HepG2 (cell line): Measurements from ENCODE around the gene PNMA8C. TPM values are rescaled to one million over a fixed set of nuclear protein-coding genes. Genes with fewer than 3 reads are reported as not detected.

ENCODE experiments used
- ATAC-seq: fragments of 200-7000 bp; cut with Tn5 transposase; 3 replicates; pipeline ENCODE4 v1.9.1; 2020; ENCODE audit warnings: mild to moderate bottlenecking, moderate library complexity
- BruUV-seq: library from RNA; stranded (reverse); fragments of 400-500 nt; replicated peaks from 2 replicates; lab custom pipeline; 2021; lab: Mats Ljungman, UMichigan
- CTCF ChIA-PET: fragments of 300-600 bp; formaldehyde crosslinking; extraction: SDS; loops from one replicate; lab custom pipeline; 2021; ENCODE audit warnings: low total read pairs, inconsistent platforms, low intra/inter-chr PET ratio; lab: Yijun Ruan, JAX
- POLR2A ChIA-PET: fragments of 350-600 bp; sonication (Branson Sonifier 250); formaldehyde crosslinking; loops from one replicate; lab custom pipeline; 2020; ENCODE audit warnings: antibody characterized with exemption, inconsistent platforms; lab: Yijun Ruan, JAX
- DNase-seq: peaks from one replicate; pipeline ENCODE4 v3.0.0-alpha.2; 2015; ENCODE audit warnings: low spot score
- FAIRE-seq: peaks from 3 replicates; lab custom pipeline; 2011; peaks lifted over from hg19 to GRCh38; lab: Jason Lieb, UNC
- H2AFZ ChIP-seq: one replicate; pipeline ENCODE4 v1.6.1; 2011; ENCODE audit warnings: low read length, inconsistent platforms
- H3K27ac ChIP-seq: fragments of 300-600 bp; 3 replicates; pipeline ENCODE4 v1.8.0; 2011; ENCODE audit warnings: mixed run types, mild to moderate bottlenecking, mixed read lengths, low read length, inconsistent platforms; ENCODE audit not compliant: insufficient read depth; ENCODE audit errors: extremely low read length
- H3K27me3 ChIP-seq, 2 experiments: fragments of 200-600 bp in 1 of 2; 2 replicates in 1 of 2; 3 replicates in 1 of 2; pipeline versions ENCODE4 v1.6.0 to v1.8.0; 2011; ENCODE audit warnings: low read length in 2 of 2, mild to moderate bottlenecking in 2 of 2, moderate library complexity in 2 of 2, inconsistent platforms in 1 of 2; ENCODE audit not compliant: insufficient read depth in 2 of 2, control insufficient read depth in 1 of 2
- H3K36me3 ChIP-seq, 2 experiments: fragments of 200-600 bp in 1 of 2; replicated peaks in 1 of 2; 2 replicates in 1 of 2; 3 replicates in 1 of 2; pipeline versions ENCODE4 v1.5.1 to v1.8.0; 2011; ENCODE audit warnings: low read length in 2 of 2, inconsistent platforms in 1 of 2; ENCODE audit not compliant: insufficient read depth in 2 of 2, control insufficient read depth in 1 of 2
- H3K4me1 ChIP-seq: 2 replicates; pipeline ENCODE4 v1.5.1; 2012; ENCODE audit warnings: low read length, inconsistent platforms; ENCODE audit not compliant: insufficient read depth
- H3K4me2 ChIP-seq: 2 replicates; pipeline ENCODE4 v1.6.0; 2011; ENCODE audit warnings: low read depth, low read length, inconsistent platforms
- H3K4me3 ChIP-seq, 3 experiments: fragments of 200-600 bp in 1 of 3; sonication (generic), shearing (Covaris generic) in 1 of 3; replicated peaks in 1 of 3; 2 replicates each; pipeline ENCODE4 v1.5.1; 2011 to 2016; ENCODE audit warnings: low read length in 3 of 3, inconsistent platforms in 2 of 3, low read depth in 2 of 3, mild to moderate bottlenecking in 2 of 3, control low read depth in 1 of 3, mixed read lengths in 1 of 3; ENCODE audit not compliant: insufficient read depth in 1 of 3
- H3K79me2 ChIP-seq: one replicate; pipeline ENCODE4 v1.6.1; 2011; ENCODE audit warnings: low read length, inconsistent platforms; ENCODE audit not compliant: insufficient read depth
- H3K9ac ChIP-seq: 2 replicates; pipeline ENCODE4 v1.6.0; 2011; ENCODE audit warnings: mild to moderate bottlenecking, low read depth, low read length, inconsistent platforms; ENCODE audit not compliant: insufficient read depth
- H3K9me3 ChIP-seq: 2 replicates; pipeline ENCODE4 v1.5.1; 2012; ENCODE audit warnings: mild to moderate bottlenecking, low read length
- H4K20me1 ChIP-seq: 2 replicates; pipeline ENCODE4 v1.6.0; 2011; ENCODE audit warnings: inconsistent platforms, mild to moderate bottlenecking, low read length, moderate library complexity; ENCODE audit not compliant: insufficient read depth
- AGO2 ChIP-seq: fragments of 200-400 bp; formaldehyde crosslinking; optimal IDR thresholded peaks from 2 replicates; pipeline ENCODE3; 2017; ENCODE audit warnings: mild to moderate bottlenecking, low read depth, low read length, moderate library complexity
- CENPX ChIP-seq: sonication (generic); formaldehyde crosslinking; IDR thresholded peaks from 2 replicates; pipeline ENCODE4 v1.9.0; 2021; ENCODE audit warnings: mild to moderate bottlenecking, missing genetic modification reagents, moderate library complexity
- GABPA ChIP-seq, 2 experiments: IDR thresholded peaks; 2 replicates each; pipeline ENCODE4 v1.6.1; 2011 to 2016; ENCODE audit warnings: low read depth in 2 of 2, low read length in 1 of 2, missing biosample characterization in 1 of 2, missing genetic modification characterization in 1 of 2
- HDAC1 ChIP-seq: sonication (generic); formaldehyde crosslinking; IDR thresholded peaks from 2 replicates; pipeline ENCODE4 v1.5.1; 2020; ENCODE audit warnings: mild to moderate bottlenecking, missing genetic modification reagents
- MLXIP ChIP-seq: sonication (generic); formaldehyde crosslinking; IDR thresholded peaks from 2 replicates; pipeline ENCODE4 v1.9.0; 2021; ENCODE audit warnings: missing genetic modification reagents, borderline replicate concordance
- MZF1 ChIP-seq: sonication (generic); formaldehyde crosslinking; IDR thresholded peaks from 2 replicates; pipeline ENCODE4 v1.8.1; 2023; ENCODE audit warnings: mild to moderate bottlenecking, missing genetic modification reagents, borderline replicate concordance
- NFIC ChIP-seq: IDR thresholded peaks from 2 replicates; pipeline ENCODE4 v1.6.1; 2012; ENCODE audit warnings: mild to moderate bottlenecking, low read length, inconsistent platforms
- NFRKB ChIP-seq: fragments of 450-650 bp; IDR thresholded peaks from 2 replicates; pipeline ENCODE4 v1.6.1; 2017
- POLR2G ChIP-seq: fragments of 200-400 bp; formaldehyde crosslinking; IDR thresholded peaks from 2 replicates; pipeline ENCODE4 v1.6.1; 2018; ENCODE audit warnings: mild to moderate bottlenecking, low read depth, low read length, moderate library complexity
- RBM22 ChIP-seq: fragments of 200-400 bp; formaldehyde crosslinking; optimal IDR thresholded peaks from 2 replicates; pipeline ENCODE3; 2017; ENCODE audit warnings: mild to moderate bottlenecking, low read length, moderate library complexity
- WIZ ChIP-seq: sonication (generic); formaldehyde crosslinking; IDR thresholded peaks from 2 replicates; pipeline ENCODE4 v1.5.1; 2020; ENCODE audit warnings: mild to moderate bottlenecking, missing genetic modification reagents
- ZEB1 ChIP-seq: IDR thresholded peaks from 2 replicates; pipeline ENCODE4 v1.6.1; 2012; ENCODE audit warnings: mild to moderate bottlenecking, low read depth, inconsistent platforms; ENCODE audit not compliant: insufficient replicate concordance
- ZNF350 ChIP-seq: sonication (generic); formaldehyde crosslinking; IDR thresholded peaks from 2 replicates; pipeline ENCODE4 v1.4.0; 2020; ENCODE audit warnings: mild to moderate bottlenecking, low read depth, missing genetic modification reagents, borderline replicate concordance
- ZNF530 ChIP-seq: sonication (generic); formaldehyde crosslinking; IDR thresholded peaks from 2 replicates; pipeline ENCODE4 v1.5.0; 2020; ENCODE audit warnings: low read depth, mild to moderate bottlenecking, missing genetic modification reagents
- WGBS: methylation state at CpG from one replicate; pipeline ENCODE4 v1.1.6; 2017; ENCODE audit warnings: low lambda C conversion rate; 5-methylcytosine and 5-hydroxymethylcytosine counted together
- in situ Hi-C: cut with HindIII; loops from 2 replicates; pipeline ENCODE4 v1.10.0; 2017; ENCODE audit warnings: low pct_unique_long_range_greater_than_20kb; ENCODE audit not compliant: extremely low pct_ligation_motif_present
- intact Hi-C: fragments of 100-400 bp; cut with micrococcal nuclease; formaldehyde crosslinking; loops from one replicate; pipeline ENCODE4 v1.10.0; 2022; ENCODE audit not compliant: unreplicated experiment
- polyA plus RNA-seq, 8 experiments: library from polyadenylated mRNA; depleted of rRNA in 3 of 8; stranded (reverse) in 7 of 8; unstranded in 1 of 8; fragments of >200 nt; fragmentation: Illumina TruSeq in 4 of 8; extraction: Trizol in 4 of 8; gene quantifications; 2 replicates each; pipeline versions ENCODE4 v1.2.1 to v1.2.3, GENCODE V29; 2011 to 2016; ENCODE audit warnings: low read depth in 4 of 8, missing spikeins in 1 of 8, mixed read lengths in 1 of 8; ENCODE audit not compliant: insufficient read depth in 1 of 8
- total RNA-seq, 5 experiments: library from RNA; depleted of rRNA; stranded (reverse); fragments of >200 nt; fragmentation: Illumina TruSeq; extraction: Trizol; gene quantifications; 2 replicates each; pipeline ENCODE4 v1.2.3, GENCODE V29; 2016; ENCODE audit warnings: low read depth in 1 of 5

The PNMA8C gene
- total and polyA plus RNA-seq, 2 of the 13 experiments (the other 11 are each of a cell fraction or from before 2014, with no cell fraction given) = not detected

- no peak overlapping the region for H3K9ac ChIP-seq
- no peak for DNase-seq
- in situ Hi-C loops = loop anchor here (10.0 kb wide), 1 partner anchor 109 kb away; no protein-coding TSS in a partner anchor
- no peaks in the 10 kb centered on the region for H3K4me1 ChIP-seq
- H2AFZ ChIP-seq = no peak overlapping the region
- no peaks in the 10 kb centered on the region for H4K20me1 ChIP-seq
- no peaks in the 10 kb centered on the region for H3K79me2 ChIP-seq
- H3K36me3 ChIP-seq = peaks cover 7 to 20% of the 10 kb centered on the region in 2 experiments; a peak in 4 of 5 replicates
- H3K4me2 ChIP-seq = no peak overlapping the region
- ATAC-seq = no peak
- no peak for FAIRE-seq
- TF ChIP-seq AGO2 = peak; percentile 20
- peak; percentile 45 for TF ChIP-seq POLR2G
- no peak for TF ChIP-seq WIZ (CRISPR knock-in tag)
- ChIA-PET POLR2A (no interaction called here), CTCF (interaction anchor here (3.2 to 3.3 kb wide), 2 partner anchors 95 to 120 kb away, joined by 59 to 96 read pairs; no protein-coding TSS in a partner anchor)
- H3K9me3 ChIP-seq = no peaks in the 10 kb centered on the region
- no TSS peak for BruUV-seq
- no peaks in the 10 kb centered on the region for H3K27me3 ChIP-seq
- H3K4me3 ChIP-seq = no peak overlapping the region
- 85% methylated on average over 18 of the region's 21 CpGs for WGBS
- intact Hi-C loops = loop anchor here (2.0 kb wide), 1 partner anchor 93 kb away; no protein-coding TSS in a partner anchor
- H3K27ac ChIP-seq = no peak overlapping the region
These were observed 35.0 kb downstream of the PNMA8C start for GRCh38 chr19:46393456-46394401.

DNA sequence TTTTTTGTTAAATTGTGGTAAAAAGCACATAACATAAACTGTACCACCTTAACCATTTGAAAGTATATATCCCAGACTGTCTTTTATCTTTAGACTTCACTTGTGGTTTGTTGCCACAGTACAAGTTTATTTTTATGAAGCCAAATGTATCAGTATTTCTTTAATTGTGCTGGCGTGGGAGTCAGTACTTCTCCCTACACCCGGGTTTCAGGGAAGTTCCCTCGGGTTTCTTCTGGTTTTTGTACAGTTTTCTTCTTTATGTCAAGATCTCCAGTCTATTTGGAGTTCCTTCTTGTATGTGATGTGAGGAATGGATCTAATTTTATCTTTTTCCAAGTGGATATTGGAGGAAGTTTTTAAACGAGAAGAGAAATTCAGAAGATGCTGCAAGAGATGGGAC, 35.9 kb downstream of the PNMA8C start:
- Histone ChIP-seq H3K27ac (no peak overlapping the region), H3K4me2 (no peak overlapping the region), H3K4me3 (no peak overlapping the region), H3K27me3 (no peaks in the 10 kb centered on the region), H3K4me1 (no peaks in the 10 kb centered on the region), H2AFZ (no peak overlapping the region), H3K79me2 (no peaks in the 10 kb centered on the region), H3K9me3 (no peaks in the 10 kb centered on the region), H3K9ac (no peak overlapping the region), H4K20me1 (no peaks in the 10 kb centered on the region), H3K36me3 (peaks cover 10 to 28% of the 10 kb centered on the region in 2 experiments)
- TF ChIP-seq MLXIP (no peak), NFIC (no peak), CENPX (no peak), RBM22 (no peak), HDAC1 (CRISPR knock-in tag) (no peak), NFRKB (no peak), MZF1 (no peak), GABPA (IDR thresholded peaks at IDR 0.05; ENCODE audit: low read depth, low read length) (no peak), GABPA (CRISPR knock-in tag; IDR thresholded peaks at IDR 0.05; ENCODE audit: low read depth) (no peak), ZNF530 (CRISPR knock-in tag) (no peak), ZEB1 (no peak), ZNF350 (CRISPR knock-in tag) (no peak)
- intact Hi-C loops (no loop called here), in situ Hi-C loops (loop anchor here (10.0 kb wide), 1 partner anchor 108 kb away; no protein-coding TSS in a partner anchor)
- no peak for ATAC-seq
- POLR2A ChIA-PET = no interaction called here
- WGBS = 84% methylated on average over 4 of the region's 4 CpGs
- CTCF ChIA-PET = no interaction called here
- DNase-seq = no peak
- BruUV-seq = no TSS peak
- no peak for FAIRE-seq
